OCI-LY7 (cell line): Measurements from ENCODE around the gene NAA25.

Source experiments
- EZH2phosphoT487 ChIP-seq: fragments of 200-600 bp; sonication (generic); IDR thresholded peaks from 2 replicates; pipeline ENCODE4 v1.6.1; 2018; ENCODE audit warnings: low read depth, borderline replicate concordance, mild to moderate bottlenecking, mixed run types, antibody characterized with exemption, low read length, moderate library complexity, mixed read lengths
- TF ChIP-seq, protein P1 (sequence below): fragments of 200-600 bp; sonication (generic); conservative IDR thresholded peaks from 2 replicates; pipeline ENCODE4 v1.5.1; 2014; ENCODE audit warnings: mild to moderate bottlenecking, antibody characterized with exemption, low read length, moderate library complexity, mixed read lengths

DNA sequence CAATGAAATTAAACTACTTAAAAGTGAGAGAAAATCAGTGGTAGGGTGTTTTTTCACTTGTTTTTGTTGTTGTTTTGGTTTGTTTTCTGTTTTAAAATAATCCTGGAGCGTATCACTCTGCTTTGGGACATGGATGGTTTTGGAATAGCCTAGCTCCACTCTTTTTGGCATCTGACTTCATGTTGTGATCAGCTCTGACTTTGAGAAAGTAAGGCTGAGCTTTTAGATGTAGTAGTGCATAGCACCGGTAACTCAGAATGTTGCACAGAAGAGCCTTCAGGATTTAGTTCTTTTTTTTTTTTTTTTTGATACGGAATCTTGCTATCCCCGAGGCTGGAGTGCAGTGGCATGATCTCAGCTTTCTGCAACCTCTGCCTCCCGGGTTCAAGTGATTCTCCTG, 24.8 kb upstream of the NAA25 start:
- TF ChIP-seq, protein P1, sequence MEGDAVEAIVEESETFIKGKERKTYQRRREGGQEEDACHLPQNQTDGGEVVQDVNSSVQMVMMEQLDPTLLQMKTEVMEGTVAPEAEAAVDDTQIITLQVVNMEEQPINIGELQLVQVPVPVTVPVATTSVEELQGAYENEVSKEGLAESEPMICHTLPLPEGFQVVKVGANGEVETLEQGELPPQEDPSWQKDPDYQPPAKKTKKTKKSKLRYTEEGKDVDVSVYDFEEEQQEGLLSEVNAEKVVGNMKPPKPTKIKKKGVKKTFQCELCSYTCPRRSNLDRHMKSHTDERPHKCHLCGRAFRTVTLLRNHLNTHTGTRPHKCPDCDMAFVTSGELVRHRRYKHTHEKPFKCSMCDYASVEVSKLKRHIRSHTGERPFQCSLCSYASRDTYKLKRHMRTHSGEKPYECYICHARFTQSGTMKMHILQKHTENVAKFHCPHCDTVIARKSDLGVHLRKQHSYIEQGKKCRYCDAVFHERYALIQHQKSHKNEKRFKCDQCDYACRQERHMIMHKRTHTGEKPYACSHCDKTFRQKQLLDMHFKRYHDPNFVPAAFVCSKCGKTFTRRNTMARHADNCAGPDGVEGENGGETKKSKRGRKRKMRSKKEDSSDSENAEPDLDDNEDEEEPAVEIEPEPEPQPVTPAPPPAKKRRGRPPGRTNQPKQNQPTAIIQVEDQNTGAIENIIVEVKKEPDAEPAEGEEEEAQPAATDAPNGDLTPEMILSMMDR, result no peak
- TF ChIP-seq EZH2phosphoT487, result no peak
